ENCODE results near the gene CHST8.

The CHST8 gene

GRCh38 chr19:33720691-33721682 lies 99.2 kb downstream of the CHST8 start:
- no peak for DNase-seq

- no peak for DNase-seq
Measured at GRCh38 chr19:33721735-33722297, 100.1 kb downstream of the CHST8 start.

- DNase-seq = no peak
Measured at GRCh38 chr19:33722456-33723239, 100.9 kb downstream of the CHST8 start.

DNA sequence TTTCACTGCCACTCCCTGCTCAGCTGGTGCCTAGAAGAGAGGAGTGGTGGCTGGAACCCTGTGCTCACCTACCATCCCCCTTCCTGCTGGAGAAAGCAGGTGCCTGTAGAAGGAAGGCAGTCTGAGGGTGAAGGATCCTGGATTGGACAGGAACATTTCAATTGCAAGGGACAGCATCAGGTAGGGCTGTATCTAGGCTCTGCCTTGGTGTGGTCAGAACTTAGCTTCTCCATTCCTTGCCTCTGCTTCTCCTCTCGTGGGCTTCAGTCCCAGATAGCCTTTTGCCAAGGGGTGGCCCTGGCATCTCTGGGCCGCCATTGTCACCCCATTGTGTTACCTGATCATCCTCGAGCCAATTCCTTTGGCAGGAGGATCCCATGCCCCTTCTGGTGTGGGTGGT lies 101.8 kb downstream of the CHST8 start:
- DNase-seq = no peak

GRCh38 chr19:33724021-33724720 lies 102.4 kb downstream of the CHST8 start:
- no peak for DNase-seq

DNA sequence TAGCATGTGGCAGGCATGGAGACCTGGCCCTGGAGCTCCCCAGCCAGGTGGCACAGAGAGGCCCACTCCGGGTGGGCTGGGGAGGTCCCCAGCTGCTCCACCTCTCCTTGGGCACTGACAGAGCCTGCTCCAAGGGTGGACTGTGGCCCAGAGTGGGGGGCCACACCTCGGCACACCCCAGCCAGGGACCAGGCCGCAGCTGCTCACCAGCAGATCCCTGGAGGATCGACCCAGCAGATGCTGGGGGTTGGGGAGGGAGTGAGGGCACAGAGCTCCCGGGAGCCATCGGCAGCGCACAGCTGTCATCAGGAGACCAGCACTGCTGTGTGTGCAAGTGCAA lies 102.9 kb downstream of the CHST8 start:
- DNase-seq = no peak

DNA sequence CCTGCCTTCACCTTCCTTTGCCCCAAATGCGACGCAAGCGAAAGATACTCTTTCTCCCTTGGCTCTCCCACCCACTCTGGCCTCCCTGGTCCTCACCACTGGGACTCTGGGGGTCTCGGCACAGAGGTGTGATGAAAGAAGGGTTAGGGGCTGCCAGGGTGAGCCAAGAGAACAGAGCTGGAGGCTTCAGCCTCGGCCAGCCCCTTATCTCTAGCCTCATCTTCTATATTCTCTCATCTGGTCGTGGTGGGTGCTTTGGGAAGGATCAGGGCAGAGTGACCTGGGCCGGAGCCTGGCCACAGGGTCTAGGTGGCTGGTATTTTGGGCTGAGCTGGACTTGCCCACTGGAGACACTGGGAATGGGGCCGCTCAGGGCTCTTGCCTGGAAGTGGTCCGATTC lies 103.8 kb downstream of the CHST8 start:
- DNase-seq = no peak

DNA sequence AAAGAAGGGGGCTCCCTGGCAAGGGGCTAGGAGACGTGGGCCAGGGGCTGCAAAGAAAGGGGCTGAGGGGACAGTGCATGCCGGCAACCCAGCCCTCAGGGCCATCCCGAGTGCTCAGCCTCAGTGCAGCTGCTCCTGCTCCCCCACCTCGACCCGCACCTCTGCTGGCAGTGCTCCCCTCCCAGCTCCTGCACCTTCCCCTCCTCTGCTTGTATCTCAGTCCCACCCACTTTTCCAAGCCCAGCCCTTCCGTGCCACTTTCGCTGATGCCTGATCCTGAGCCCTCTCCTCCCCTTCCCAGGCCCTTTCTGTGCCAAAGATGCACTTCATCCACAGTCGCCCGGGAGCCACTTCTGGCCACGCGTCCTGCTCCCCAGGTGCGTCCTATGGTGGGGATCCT lies 105.0 kb downstream of the CHST8 start:
- DNase-seq = no peak

GRCh38 chr19:33727331-33727998 lies 105.7 kb downstream of the CHST8 start:
- no peak for DNase-seq

DNA sequence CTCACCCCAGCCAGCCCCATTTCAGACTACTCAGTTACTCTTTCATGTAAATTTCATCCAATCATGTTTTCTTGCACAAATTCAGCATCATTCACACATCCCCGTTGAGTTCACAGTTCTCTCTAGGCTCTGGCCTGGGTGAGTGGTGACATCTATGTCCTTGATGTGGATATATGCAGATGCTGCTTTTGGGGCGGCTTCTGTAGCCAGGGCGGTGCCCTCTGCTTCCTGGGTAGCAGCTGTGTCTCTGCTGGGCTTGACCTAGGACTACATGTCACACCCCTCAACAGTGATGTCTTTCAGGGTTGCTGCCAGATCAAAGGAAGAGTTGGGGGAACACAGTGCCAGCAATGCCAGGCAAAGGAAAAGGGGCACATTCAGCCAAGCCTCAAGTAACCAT lies 106.4 kb downstream of the CHST8 start:
- DNase-seq = no peak

DNA sequence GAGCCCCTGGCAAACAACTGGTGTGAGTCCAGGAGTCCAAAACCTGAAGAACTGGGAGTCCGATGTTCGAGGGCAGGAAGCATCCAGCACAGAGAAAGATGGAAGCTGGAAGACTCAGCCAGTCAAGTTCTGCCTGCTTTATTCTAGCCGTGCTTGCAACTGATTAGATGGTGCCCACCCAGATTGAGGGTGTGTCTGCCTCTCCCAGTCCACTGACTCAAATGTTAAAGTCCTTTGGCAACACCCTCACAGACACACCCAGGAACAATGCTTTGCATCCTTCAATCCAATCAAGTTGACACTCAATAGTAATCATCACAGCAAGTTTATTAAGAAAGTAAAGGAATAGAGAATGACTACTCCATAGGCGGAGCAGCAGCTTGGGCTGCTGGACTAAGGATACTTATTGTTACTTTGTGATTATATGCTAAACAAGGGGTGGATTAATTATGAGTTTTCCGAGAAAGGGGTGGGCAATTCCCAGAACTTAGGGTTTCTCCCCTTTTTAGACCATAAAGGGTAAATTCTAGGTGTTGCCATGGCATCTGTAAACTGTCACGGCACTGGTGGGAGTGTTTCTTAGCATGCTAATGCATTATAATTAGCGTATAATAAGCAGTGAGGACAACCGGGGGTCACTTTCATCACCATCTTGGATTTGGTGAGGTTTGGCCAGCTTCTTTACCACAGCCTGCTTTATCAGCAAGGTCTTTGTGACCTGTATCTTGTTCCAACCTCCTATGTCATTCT lies 109.3 kb downstream of the CHST8 start:
- no peak for DNase-seq

DNA sequence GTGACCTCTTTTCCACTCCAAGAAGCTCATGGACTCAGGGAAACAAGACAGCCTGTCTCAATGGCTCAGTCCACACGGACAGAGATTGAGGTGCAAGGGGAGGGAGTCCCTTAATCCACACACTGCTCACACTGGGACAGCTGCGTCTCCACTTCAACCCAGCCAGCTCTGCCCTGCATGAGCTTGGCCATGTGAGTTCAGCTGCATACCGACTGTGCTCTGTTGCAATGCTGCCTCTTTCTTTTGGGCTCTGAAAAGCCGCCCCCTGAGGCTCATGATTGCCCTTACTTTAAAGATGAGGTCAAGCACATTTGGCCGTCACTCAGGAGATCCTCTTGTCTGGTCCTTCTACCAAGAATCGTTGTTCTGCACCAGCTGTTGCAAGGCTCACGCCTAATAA lies 110.1 kb downstream of the CHST8 start:
- DNase-seq = no peak

DNA sequence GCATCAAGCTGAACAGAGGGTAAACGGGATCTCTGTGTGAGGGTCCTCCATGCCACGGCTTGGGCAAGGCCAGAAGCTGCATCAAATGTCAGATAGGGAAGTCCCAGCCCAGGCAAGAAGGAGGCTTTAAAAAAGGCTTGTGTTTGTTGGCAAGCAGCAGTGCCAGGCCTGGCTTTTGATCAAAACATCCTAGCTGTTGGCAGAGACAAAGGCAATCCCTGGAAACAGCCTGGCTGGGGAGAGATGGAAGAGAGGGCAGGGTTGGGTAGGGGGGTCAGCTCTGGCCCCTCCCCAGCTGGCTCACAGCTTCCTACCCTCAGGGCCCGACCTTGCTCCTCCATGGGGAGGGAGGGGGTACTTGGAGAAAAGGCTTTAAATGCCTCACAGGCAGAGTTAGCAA lies 113.2 kb downstream of the CHST8 start:
- no peak for DNase-seq

DNA sequence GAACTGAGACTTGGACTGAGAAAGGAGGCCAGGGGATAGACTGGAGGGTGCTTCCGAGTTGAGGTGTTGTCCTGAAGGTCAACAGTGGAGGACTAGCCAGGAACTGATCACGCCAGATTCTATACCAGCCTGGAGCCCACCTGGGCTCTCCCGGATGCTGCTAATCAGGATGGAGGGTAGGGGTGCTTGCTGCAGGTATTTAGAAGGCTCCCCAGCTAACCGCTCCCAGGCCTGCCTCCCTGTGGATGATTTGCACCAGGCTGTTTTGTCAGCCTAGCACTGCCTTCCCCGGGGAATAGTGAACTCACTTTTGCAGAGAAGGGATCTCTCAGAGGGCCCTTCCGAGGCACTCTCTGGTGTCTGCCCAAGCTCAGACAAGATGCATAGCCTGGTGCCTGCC lies 114.4 kb downstream of the CHST8 start:
- no peak for DNase-seq

GRCh38 chr19:33736787-33737186 lies 115.0 kb downstream of the CHST8 start:
- DNase-seq = no peak

GRCh38 chr19:33737681-33738371 lies 116.1 kb downstream of the CHST8 start:
- DNase-seq = no peak

GRCh38 chr19:33740811-33741396 lies 119.2 kb downstream of the CHST8 start:
- DNase-seq = no peak

DNA sequence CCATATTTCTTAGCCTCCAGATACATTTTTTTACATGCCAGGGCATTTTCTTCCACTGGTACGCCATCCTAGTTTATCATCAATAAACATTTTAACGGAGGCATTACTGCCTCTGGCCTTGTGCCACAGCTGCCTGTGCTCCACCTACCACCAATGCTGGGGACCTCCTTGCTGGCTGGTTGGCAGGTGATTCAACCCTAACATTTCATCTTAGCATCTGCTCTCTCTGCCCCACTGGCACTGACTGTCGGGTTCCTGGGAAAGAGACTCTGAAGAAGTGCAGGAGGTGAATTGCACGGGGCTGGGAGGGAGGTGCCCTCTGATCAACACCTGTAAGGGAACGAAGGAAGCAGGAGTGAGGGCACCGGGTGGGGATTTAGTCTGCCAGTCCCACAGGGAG lies 123.5 kb downstream of the CHST8 start:
- no peak for DNase-seq

DNA sequence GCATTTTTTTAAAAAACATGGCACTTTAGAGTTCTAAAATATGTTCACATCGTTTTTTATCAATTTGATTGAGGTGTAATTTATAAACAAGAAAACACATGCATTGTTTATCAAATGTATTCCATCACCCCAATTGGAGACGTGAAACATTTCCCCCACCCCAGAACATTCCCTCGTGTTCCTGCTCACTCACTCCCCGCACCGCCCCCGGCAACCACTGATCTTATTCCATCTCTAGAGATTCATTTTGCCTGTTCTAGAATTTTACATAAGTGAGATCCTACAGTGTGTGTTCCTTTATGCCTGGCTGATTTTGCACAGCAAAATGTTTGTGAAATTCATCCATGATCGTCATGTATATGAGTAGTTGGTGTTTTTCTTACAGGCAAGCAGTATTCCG lies 124.4 kb downstream of the CHST8 start:
- DNase-seq = no peak

DNA sequence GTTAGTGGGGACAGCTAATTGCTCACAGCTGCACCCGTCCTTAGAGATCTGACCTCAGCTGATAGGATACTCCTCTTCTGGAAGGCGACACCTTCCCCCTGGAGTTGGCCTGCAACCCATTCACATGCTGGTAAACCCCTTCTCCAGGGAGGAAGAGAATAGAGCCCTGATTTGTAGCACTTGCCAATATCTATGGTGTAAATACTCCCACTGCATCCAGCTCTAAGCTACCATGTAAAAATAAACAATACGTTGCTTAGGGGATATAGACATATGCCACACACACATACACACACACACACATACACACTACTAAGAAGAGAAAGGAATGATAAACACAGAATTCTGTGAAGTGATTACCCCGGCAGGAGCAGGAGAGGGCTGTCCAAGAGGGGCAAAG lies 125.5 kb downstream of the CHST8 start:
- DNase-seq = no peak

- DNase-seq = no peak
Measured at GRCh38 chr19:33748231-33748630, 126.5 kb downstream of the CHST8 start.

Measured in activated gamma-delta T cell (primary cell).